K562 (cell line): Measurements from ENCODE around the gene PGLYRP4. TPM values are rescaled to one million over a fixed set of nuclear protein-coding genes. Genes with fewer than 3 reads are reported as not detected.
A peak's percentile ranks its signal among the peaks of the same experiment; 100 is the strongest.

Experiments used
- C11orf30 ChIP-seq: fragments of 450-650 bp; IDR thresholded peaks from 2 replicates; pipeline ENCODE4 v1.6.1; 2016; ENCODE audit warnings: low read depth, mild to moderate bottlenecking
- HMBOX1 ChIP-seq: sonication (generic); IDR thresholded peaks from 2 replicates; pipeline ENCODE4 v1.6.1; 2016
- KDM5B ChIP-seq: fragments of 200-600 bp; sonication (generic); IDR thresholded peaks from 2 replicates; pipeline ENCODE4 v1.6.1; 2012; ENCODE audit warnings: low read depth, mild to moderate bottlenecking, moderate library complexity, low read length, control low read depth, inconsistent platforms; ENCODE audit not compliant: insufficient replicate concordance
- MNT ChIP-seq, 2 experiments: fragments of 450-650 bp; conservative IDR thresholded peaks; 2 replicates each; pipeline ENCODE4 v1.6.1; 2017; ENCODE audit warnings: mild to moderate bottlenecking in 2 of 2, moderate library complexity in 2 of 2
- NCOR1 ChIP-seq: fragments of 450-650 bp; IDR thresholded peaks from 2 replicates; pipeline ENCODE4 v1.6.1; 2016; ENCODE audit warnings: mild to moderate bottlenecking, moderate library complexity
- RCOR1 ChIP-seq, 2 experiments: IDR thresholded peaks; 2 replicates each; pipeline ENCODE4 v1.6.1; 2012; ENCODE audit warnings: low read depth in 2 of 2, low read length in 2 of 2, borderline replicate concordance in 1 of 2, improper control_type of control experiment in 1 of 2
- SMARCC2 ChIP-seq: fragments of 450-650 bp; IDR thresholded peaks from 2 replicates; pipeline ENCODE4 v1.6.1; 2017; ENCODE audit warnings: antibody characterized with exemption, moderate library complexity, mild to moderate bottlenecking, low read depth
- TCF7 ChIP-seq: sonication (generic); IDR thresholded peaks from 2 replicates; pipeline ENCODE4 v1.6.1; 2016; ENCODE audit warnings: antibody characterized with exemption, borderline replicate concordance
- ZBTB34 ChIP-seq: fragments of 250-450 bp; sonication (Bioruptor Pico); IDR thresholded peaks from 2 replicates; pipeline ENCODE4 v1.8.0; 2021; ENCODE audit warnings: mild to moderate bottlenecking, moderate library complexity
- ZMIZ1 ChIP-seq, 2 experiments: fragments of 150-350 bp in 1 of 2; IDR thresholded peaks; 2 replicates each; pipeline ENCODE4 v1.6.1; 2012 to 2016; ENCODE audit warnings: low read depth in 2 of 2, low read length in 2 of 2, mild to moderate bottlenecking in 1 of 2, moderate library complexity in 1 of 2
- ZNF407 ChIP-seq: fragments of 450-650 bp; IDR thresholded peaks from 2 replicates; pipeline ENCODE4 v1.6.1; 2016; ENCODE audit warnings: low read depth
- polyA plus RNA-seq, 8 experiments: library from polyadenylated mRNA; depleted of rRNA in 4 of 8; stranded (reverse) in 5 of 8; unstranded in 3 of 8; fragments of >200 nt; fragmentation: Nextera tagmentation in 2 of 8; fragmentation: Illumina TruSeq in 1 of 8; extraction: Ambion mirVana in 2 of 8; extraction: Trizol in 1 of 8; gene quantifications; 2 replicates each; pipeline versions ENCODE4 v1.2.1 to v1.2.3, GENCODE V29; 2011 to 2014; ENCODE audit warnings: inconsistent platforms in 1 of 8, missing spikeins in 1 of 8
- total RNA-seq, 7 experiments: library from RNA; depleted of rRNA in 6 of 7; stranded (reverse); fragments of >200 nt in 6 of 7; fragmentation: Illumina TruSeq in 2 of 7; extraction: Trizol in 2 of 7; gene quantifications; 2 replicates each; pipeline versions ENCODE4 v1.2.1 to v1.2.3, GENCODE V29; 2011 to 2021; ENCODE audit warnings: low replicate concordance in 1 of 7

The PGLYRP4 gene
- total and polyA plus RNA-seq, 9 of the 15 experiments (the other 6 are each of a cell fraction or from before 2014, with no cell fraction given): 0.06 to 0.13 (median 0.11) TPM; not detected in 6

GRCh38 chr1:153342178-153342577 lies 6.5 kb downstream of the PGLYRP4 start (continued):
- TF ChIP-seq ZBTB34 (no peak), MNT (conservative IDR thresholded peaks at IDR 0.05) (0 out of 4 replicates have a peak, but pooled peaks of 1 of the 2 experiments have one; percentile 31), SMARCC2 (peak; percentile 34; the same call in 1 of the 2 replicates), KDM5B (no peak), TCF7 (no peak), C11orf30 (peak; percentile 29; the same call in 1 of the 2 replicates), ZMIZ1 (IDR thresholded peaks at IDR 0.05; ENCODE audit: low read depth in 2 of 2, low read length in 2 of 2) (0 out of 4 replicates have a peak, but pooled peaks of 1 of the 2 experiments have one; percentile 65), NCOR1 (peak; percentile 76), RCOR1 (IDR thresholded peaks at IDR 0.05; ENCODE audit: borderline replicate concordance in 1 of 2, low read depth in 2 of 2, low read length in 2 of 2) (peak; percentile 83 to 97), ZNF407 (no peak), HMBOX1 (no peak)
